Neuronal stem cell (in vitro differentiated cells): ENCODE data around the gene LSAMP.
"Not testable (repeated sequence)": the region's sequence is repeated elsewhere in the genome, so short reads cannot be mapped to it uniquely, and the experiment has no call there.

Experiments
- DNase-seq: peaks from one replicate; pipeline ENCODE4 v3.0.0-alpha.2; 2013; ENCODE audit warnings: low spot score
- H2AFZ ChIP-seq: one replicate; pipeline ENCODE4 v1.6.1; 2013; ENCODE audit warnings: mild to moderate bottlenecking, low read length, inconsistent platforms
- H2AK5ac ChIP-seq: 2 replicates; pipeline ENCODE4 v1.6.1; 2013; ENCODE audit warnings: low read depth, mild to moderate bottlenecking, inconsistent platforms, low read length, moderate library complexity, mixed read lengths
- H2BK120ac ChIP-seq: 2 replicates; pipeline ENCODE4 v1.6.1; 2013; ENCODE audit warnings: low read depth, mild to moderate bottlenecking, inconsistent platforms, low read length, moderate library complexity, mixed read lengths
- H2BK12ac ChIP-seq: one replicate; pipeline ENCODE4 v1.6.1; 2013; ENCODE audit warnings: low read length, inconsistent platforms
- H2BK15ac ChIP-seq: 2 replicates; pipeline ENCODE4 v1.6.1; 2013; ENCODE audit warnings: mild to moderate bottlenecking, low read length, inconsistent platforms, mixed read lengths
- H2BK5ac ChIP-seq: one replicate; pipeline ENCODE4 v1.6.1; 2013; ENCODE audit warnings: inconsistent platforms, mild to moderate bottlenecking, low read length, moderate library complexity
- H3K14ac ChIP-seq: one replicate; pipeline ENCODE4 v1.6.1; 2013; ENCODE audit warnings: low read length, inconsistent platforms
- H3K18ac ChIP-seq: 2 replicates; pipeline ENCODE4 v1.6.1; 2013; ENCODE audit warnings: low read length, inconsistent platforms
- H3K23ac ChIP-seq: 2 replicates; pipeline ENCODE4 v1.6.1; 2013; ENCODE audit warnings: low read depth, mild to moderate bottlenecking, mixed read lengths, low read length, inconsistent platforms; ENCODE audit not compliant: poor library complexity
- H3K27ac ChIP-seq: replicated peaks from 3 replicates; pipeline ENCODE4 v1.5.1; 2013; ENCODE audit warnings: low read length, inconsistent platforms
- H3K27me3 ChIP-seq, 3 experiments: 2 replicates each; pipeline ENCODE4 v1.6.1; 2013; ENCODE audit warnings: low read length in 3 of 3, mild to moderate bottlenecking in 2 of 3, inconsistent platforms in 1 of 3, low read depth in 1 of 3, mixed read lengths in 1 of 3, moderate library complexity in 1 of 3; ENCODE audit not compliant: control insufficient read depth in 3 of 3, insufficient read depth in 3 of 3
- H3K36me3 ChIP-seq, 2 donors: replicated peaks in 1 of 2; 2 replicates each; pipeline ENCODE4 v1.6.1; 2013; ENCODE audit warnings: low read length in 2 of 2; ENCODE audit not compliant: control insufficient read depth in 2 of 2, insufficient read depth in 2 of 2
- H3K4ac ChIP-seq: 2 replicates; pipeline ENCODE4 v1.6.1; 2013; ENCODE audit warnings: inconsistent platforms, mild to moderate bottlenecking, low read length, moderate library complexity
- H3K4me1 ChIP-seq, 2 donors: 1 replicate in 1 of 2; 2 replicates in 1 of 2; pipeline ENCODE4 v1.6.1; 2013; ENCODE audit warnings: low read length in 2 of 2, low read depth in 1 of 2; ENCODE audit not compliant: control insufficient read depth in 2 of 2, insufficient read depth in 1 of 2
- H3K4me2 ChIP-seq: one replicate; pipeline ENCODE4 v1.6.1; 2013; ENCODE audit warnings: mild to moderate bottlenecking, low read length, inconsistent platforms; ENCODE audit not compliant: insufficient read depth, poor library complexity, severe bottlenecking
- H3K4me3 ChIP-seq, 2 donors: 2 replicates each; pipeline ENCODE4 v1.5.1; 2013; ENCODE audit warnings: low read length in 2 of 2, mild to moderate bottlenecking in 2 of 2, inconsistent platforms in 1 of 2, moderate library complexity in 1 of 2
- H3K79me1 ChIP-seq: one replicate; pipeline ENCODE4 v1.6.1; 2013; ENCODE audit warnings: low read depth, mild to moderate bottlenecking, inconsistent platforms, low read length, moderate library complexity
- H3K9ac ChIP-seq: one replicate; pipeline ENCODE4 v1.6.1; 2013; ENCODE audit warnings: mild to moderate bottlenecking, low read depth, low read length, inconsistent platforms; ENCODE audit not compliant: poor library complexity
- H3K9me3 ChIP-seq, 2 donors: replicated peaks in 1 of 2; 2 replicates each; pipeline versions ENCODE3 to v1.6.1; 2013; ENCODE audit warnings: low read length in 2 of 2, mild to moderate bottlenecking in 2 of 2, inconsistent platforms in 1 of 2, low read depth in 1 of 2, mixed read lengths in 1 of 2, moderate library complexity in 1 of 2; ENCODE audit not compliant: control insufficient read depth in 2 of 2, insufficient read depth in 1 of 2
- H4K8ac ChIP-seq: one replicate; pipeline ENCODE4 v1.6.1; 2013; ENCODE audit warnings: low read depth, mild to moderate bottlenecking, inconsistent platforms, low read length, moderate library complexity
- H4K91ac ChIP-seq: one replicate; pipeline ENCODE4 v1.6.1; 2013; ENCODE audit warnings: low read length, low read depth, mild to moderate bottlenecking, inconsistent platforms; ENCODE audit not compliant: poor library complexity
- WGBS, 2 donors: extraction: QIAGEN DNeasy Blood & Tissue Kit; methylation state at CpG; one replicate each; pipeline ENCODE4 v1.1.7; 2013; ENCODE audit warnings: missing lambda C conversion rate in 2 of 2, mixed read lengths in 1 of 2; ENCODE audit not compliant: insufficient read length in 2 of 2, insufficient replicate concordance in 1 of 2; ENCODE audit errors: extremely low coverage in 2 of 2; 5-methylcytosine and 5-hydroxymethylcytosine counted together

LSAMP gene

DNA sequence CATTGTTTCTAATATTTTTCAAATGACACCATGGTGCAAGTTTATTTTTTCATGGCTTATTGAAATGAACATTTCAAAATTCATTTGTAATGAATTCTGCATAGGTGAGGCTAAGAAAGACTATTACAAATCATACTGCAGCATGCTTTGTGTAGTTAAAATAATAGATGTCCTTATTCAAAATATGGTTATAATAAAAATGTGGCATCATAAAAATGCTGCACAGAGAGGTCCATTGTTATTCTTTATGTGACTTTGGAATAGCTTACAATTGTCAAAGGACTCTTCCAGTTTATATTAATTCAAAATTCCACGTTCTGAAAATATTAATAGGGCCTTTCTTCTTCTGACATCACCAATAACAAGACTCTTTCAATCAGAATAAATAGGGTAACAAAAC, 599.3 kb downstream of the LSAMP start:
- Histone ChIP-seq H4K91ac (no peak overlapping the region), H3K4me3 (no peak overlapping the region), H3K27ac (no peak overlapping the region), H3K14ac (no peak overlapping the region), H3K23ac (no peak overlapping the region), H2AK5ac (no peak overlapping the region), H3K18ac (no peak overlapping the region), H2BK15ac (no peak overlapping the region), H3K27me3 (no peaks in the 10 kb centered on the region), H3K4ac (no peak overlapping the region), H3K79me1 (no peaks in the 10 kb centered on the region), H4K8ac (no peak overlapping the region), H2AFZ (no peak overlapping the region), H2BK120ac (no peak overlapping the region), H3K4me2 (no peak overlapping the region), H3K9ac (no peak overlapping the region), H3K36me3 (no peaks in the 10 kb centered on the region), H2BK5ac (no peak overlapping the region), H3K4me1 (no peaks in the 10 kb centered on the region), H3K9me3 (no peaks in the 10 kb centered on the region), H2BK12ac (no peak overlapping the region)
- no peak for DNase-seq
- no CpG with 5 or more reads among the region's 1 CpG for WGBS, 2 donors

DNA sequence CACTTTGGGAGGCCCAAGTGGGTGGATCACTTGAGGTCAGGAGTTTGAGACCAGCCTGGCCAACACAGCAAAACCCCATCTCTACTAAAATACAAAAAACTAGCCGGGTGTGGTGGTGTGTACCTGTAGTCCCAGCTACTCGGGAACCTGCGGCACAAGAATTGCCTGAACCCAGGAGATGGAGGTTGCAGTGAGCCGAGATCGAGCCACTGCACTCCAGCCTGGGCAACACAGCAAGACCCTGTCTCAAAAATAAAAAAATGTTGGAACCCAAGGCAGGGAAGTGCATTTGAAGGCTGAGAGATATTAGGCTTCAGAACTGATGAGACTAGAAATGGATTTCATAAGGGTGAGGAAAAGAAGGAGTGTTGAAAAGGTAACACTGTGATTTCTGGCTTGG, 600.6 kb downstream of the LSAMP start:
- H3K27me3 ChIP-seq, H3K4ac ChIP-seq, H3K4me3 ChIP-seq, H2BK12ac ChIP-seq, H3K9ac ChIP-seq, H3K4me2 ChIP-seq, H3K36me3 ChIP-seq, H3K27ac ChIP-seq, H4K8ac ChIP-seq, DNase-seq, H3K18ac ChIP-seq, H2BK5ac ChIP-seq, H2BK120ac ChIP-seq, H4K91ac ChIP-seq, H3K4me1 ChIP-seq, H3K14ac ChIP-seq, H3K79me1 ChIP-seq, H3K23ac ChIP-seq, H2AFZ ChIP-seq, H3K9me3 ChIP-seq, H2BK15ac ChIP-seq, H2AK5ac ChIP-seq: not testable (repeated sequence)
- no CpG with 5 or more reads among the region's 5 CpGs for WGBS, 2 donors

GRCh38 chr3:115843206-115843605, 602.1 kb downstream of the LSAMP start:
- WGBS, 2 donors = no CpG with 5 or more reads among the region's 1 CpG
- H2BK5ac ChIP-seq = no peak overlapping the region
- H4K8ac ChIP-seq = no peak overlapping the region

GRCh38 chr3:115839246-115839645, 606.0 kb downstream of the LSAMP start:
- no peak overlapping the region for H3K4me3 ChIP-seq
- H2BK12ac ChIP-seq = no peak overlapping the region
- no peaks in the 10 kb centered on the region for H3K4me1 ChIP-seq
- H3K23ac ChIP-seq = no peak overlapping the region
- H4K91ac ChIP-seq = no peak overlapping the region
- DNase-seq = no peak
- H2BK15ac ChIP-seq = no peak overlapping the region
- H2AK5ac ChIP-seq = no peak overlapping the region
- no peak overlapping the region for H3K4me2 ChIP-seq
- H3K14ac ChIP-seq = no peak overlapping the region
- no peaks in the 10 kb centered on the region for H3K9me3 ChIP-seq
- H3K18ac ChIP-seq = no peak overlapping the region
- H2BK120ac ChIP-seq = no peak overlapping the region
- H3K36me3 ChIP-seq = no peaks in the 10 kb centered on the region
- no peak overlapping the region for H3K9ac ChIP-seq
- no peak overlapping the region for H2BK5ac ChIP-seq
- H3K4ac ChIP-seq = no peak overlapping the region
- no peak overlapping the region for H2AFZ ChIP-seq
- no peaks in the 10 kb centered on the region for H3K79me1 ChIP-seq
- H3K27ac ChIP-seq = no peak overlapping the region
- H3K27me3 ChIP-seq = no peaks in the 10 kb centered on the region
- no peak overlapping the region for H4K8ac ChIP-seq

More at GRCh38 chr3:115843206-115843605, 602.1 kb downstream of the LSAMP start:
- no peaks in the 10 kb centered on the region for H3K9me3 ChIP-seq
- H3K4me3 ChIP-seq = no peak overlapping the region
- no peak for DNase-seq
- no peaks in the 10 kb centered on the region for H3K36me3 ChIP-seq
- no peaks in the 10 kb centered on the region for H3K4me1 ChIP-seq
- H2AFZ ChIP-seq = no peak overlapping the region
- no peak overlapping the region for H3K9ac ChIP-seq
- no peak overlapping the region for H2BK12ac ChIP-seq
- H4K91ac ChIP-seq = no peak overlapping the region
- no peaks in the 10 kb centered on the region for H3K79me1 ChIP-seq
- H3K18ac ChIP-seq = no peak overlapping the region
- no peaks in the 10 kb centered on the region for H3K27me3 ChIP-seq
- H2AK5ac ChIP-seq = no peak overlapping the region
- H3K23ac ChIP-seq = no peak overlapping the region
- no peak overlapping the region for H3K14ac ChIP-seq
- H2BK120ac ChIP-seq = no peak overlapping the region
- no peak overlapping the region for H3K4me2 ChIP-seq
- H3K27ac ChIP-seq = no peak overlapping the region
- no peak overlapping the region for H3K4ac ChIP-seq
- no peak overlapping the region for H2BK15ac ChIP-seq
